CD4-positive, alpha-beta T cell treated with Interleukin-1 beta for 1 hour (primary cell): ENCODE results near the gene STK35.

Source experiments
- DNase-seq, 2 donors: peaks; one replicate each; pipeline ENCODE4 v3.0.0-alpha.2; 2020 to 2022

Gene STK35

GRCh38 chr20:2136275-2136674 lies 34.6 kb downstream of the STK35 start:
- DNase-seq: no peak

- DNase-seq: no peak
Measured at GRCh38 chr20:2137552-2138201, 36.0 kb downstream of the STK35 start.

- no peak for DNase-seq
Measured at GRCh38 chr20:2138396-2138795, 36.8 kb downstream of the STK35 start.

GRCh38 chr20:2139250-2139649 lies 37.6 kb downstream of the STK35 start:
- no peak for DNase-seq

GRCh38 chr20:2139736-2140135 lies 38.1 kb downstream of the STK35 start:
- DNase-seq: no peak

GRCh38 chr20:2140561-2140960 lies 38.9 kb downstream of the STK35 start:
- no peak for DNase-seq

- no peak for DNase-seq
Measured at GRCh38 chr20:2141600-2142575, 40.3 kb downstream of the STK35 start.

GRCh38 chr20:2142649-2143048 lies 41.0 kb downstream of the STK35 start:
- DNase-seq: no peak

GRCh38 chr20:2143594-2143993 lies 42.0 kb downstream of the STK35 start:
- DNase-seq: no peak

GRCh38 chr20:2144850-2145249 lies 43.2 kb downstream of the STK35 start:
- DNase-seq: no peak

- DNase-seq: no peak
Measured at GRCh38 chr20:2145376-2145775, 43.7 kb downstream of the STK35 start.

- no peak for DNase-seq
Measured at GRCh38 chr20:2146080-2146867, 44.6 kb downstream of the STK35 start.

GRCh38 chr20:2149507-2149906 lies 47.9 kb downstream of the STK35 start:
- DNase-seq: no peak

- DNase-seq: no peak
Measured at GRCh38 chr20:2150660-2151059, 49.0 kb downstream of the STK35 start.

- DNase-seq: no peak
Measured at GRCh38 chr20:2151858-2152281, 50.2 kb downstream of the STK35 start.

GRCh38 chr20:2152317-2152716 lies 50.7 kb downstream of the STK35 start:
- no peak for DNase-seq

GRCh38 chr20:2153326-2153725 lies 51.7 kb downstream of the STK35 start:
- DNase-seq: no peak

GRCh38 chr20:2156224-2156623 lies 54.6 kb downstream of the STK35 start:
- DNase-seq: no peak

- no peak for DNase-seq
Measured at GRCh38 chr20:2156666-2157624, 55.3 kb downstream of the STK35 start.

GRCh38 chr20:2162125-2162822 lies 60.6 kb downstream of the STK35 start:
- DNase-seq: no peak

GRCh38 chr20:2162823-2163166 lies 61.2 kb downstream of the STK35 start:
- DNase-seq: no peak

GRCh38 chr20:2163312-2163711 lies 61.7 kb downstream of the STK35 start:
- DNase-seq: no peak
